Mesenchymal stem cell (in vitro differentiated cells and primary cell): ENCODE measurements around the gene EGFR.

Experiments used
- DNase-seq: peaks from one replicate; pipeline ENCODE4 v3.0.0-alpha.2; 2013
- H2AFZ ChIP-seq: one replicate; pipeline ENCODE4 v1.6.1; 2013; ENCODE audit warnings: low read depth, mild to moderate bottlenecking, control low read depth, inconsistent platforms, low read length, moderate library complexity
- H2AK5ac ChIP-seq: 2 replicates; pipeline ENCODE4 v1.6.1; 2013; ENCODE audit warnings: low read length, moderate library complexity, mild to moderate bottlenecking, inconsistent platforms; ENCODE audit not compliant: severe bottlenecking
- H2BK120ac ChIP-seq: one replicate; pipeline ENCODE4 v1.6.1; 2013; ENCODE audit warnings: low read depth, mild to moderate bottlenecking, inconsistent platforms, low read length, moderate library complexity
- H2BK12ac ChIP-seq, 2 experiments: one replicate each; pipeline ENCODE4 v1.6.1; 2013; ENCODE audit warnings: inconsistent platforms in 2 of 2, low read length in 2 of 2, mild to moderate bottlenecking in 2 of 2, moderate library complexity in 2 of 2, control low read depth in 1 of 2
- H2BK15ac ChIP-seq: one replicate; pipeline ENCODE4 v1.6.1; 2013; ENCODE audit warnings: mild to moderate bottlenecking, low read depth, inconsistent platforms; ENCODE audit not compliant: poor library complexity, severe bottlenecking
- H2BK5ac ChIP-seq: 2 replicates; pipeline ENCODE4 v1.6.1; 2013; ENCODE audit warnings: low read depth, mild to moderate bottlenecking, low read length, control low read depth, inconsistent platforms; ENCODE audit not compliant: poor library complexity, severe bottlenecking
- H3K14ac ChIP-seq, 2 experiments: one replicate each; pipeline ENCODE4 v1.6.1; 2013; ENCODE audit warnings: inconsistent platforms in 2 of 2, low read length in 2 of 2, control low read depth in 1 of 2, mild to moderate bottlenecking in 1 of 2, moderate library complexity in 1 of 2
- H3K18ac ChIP-seq, 2 experiments: one replicate each; pipeline ENCODE4 v1.6.1; 2013; ENCODE audit warnings: inconsistent platforms in 2 of 2, low read length in 2 of 2, control low read depth in 1 of 2, low read depth in 1 of 2, mild to moderate bottlenecking in 1 of 2
- H3K23ac ChIP-seq, 2 experiments: one replicate each; pipeline ENCODE4 v1.6.1; 2013; ENCODE audit warnings: inconsistent platforms in 2 of 2, low read length in 2 of 2, mild to moderate bottlenecking in 2 of 2, moderate library complexity in 2 of 2, control low read depth in 1 of 2
- H3K27ac ChIP-seq: 2 replicates; pipeline ENCODE4 v1.5.1; 2013; ENCODE audit warnings: mild to moderate bottlenecking, moderate library complexity, low read length, control low read depth, inconsistent platforms; ENCODE audit not compliant: poor library complexity, severe bottlenecking
- H3K27me3 ChIP-seq, 2 experiments: 2 replicates each; pipeline versions ENCODE4 v1.6.1 to v1.7.0; 2013; ENCODE audit warnings: low read length in 2 of 2, mild to moderate bottlenecking in 2 of 2, moderate library complexity in 2 of 2, control low read depth in 1 of 2, inconsistent platforms in 1 of 2; ENCODE audit not compliant: control insufficient read depth in 1 of 2, insufficient read depth in 1 of 2
- H3K36me3 ChIP-seq, 2 experiments: 2 replicates each; pipeline versions ENCODE4 v1.6.1 to v1.7.0; 2013; ENCODE audit warnings: low read length in 2 of 2, control low read depth in 1 of 2, inconsistent platforms in 1 of 2, low read depth in 1 of 2, mild to moderate bottlenecking in 1 of 2; ENCODE audit not compliant: insufficient read depth in 2 of 2, control insufficient read depth in 1 of 2
- H3K4ac ChIP-seq, 2 experiments: one replicate each; pipeline ENCODE4 v1.6.1; 2013; ENCODE audit warnings: inconsistent platforms in 2 of 2, low read length in 2 of 2, mild to moderate bottlenecking in 2 of 2, moderate library complexity in 2 of 2, control low read depth in 1 of 2, low read depth in 1 of 2
- H3K4me1 ChIP-seq: 2 replicates; pipeline ENCODE4 v1.6.1; 2013; ENCODE audit warnings: low read depth, low read length, control low read depth; ENCODE audit not compliant: control insufficient read depth, insufficient read depth
- H3K4me2 ChIP-seq: 2 replicates; pipeline ENCODE4 v1.6.1; 2013; ENCODE audit warnings: low read length, mild to moderate bottlenecking, inconsistent platforms; ENCODE audit not compliant: poor library complexity, severe bottlenecking
- H3K4me3 ChIP-seq, 2 experiments: 2 replicates each; pipeline versions ENCODE4 v1.5.1 to v1.7.0; 2013; ENCODE audit warnings: low read length in 2 of 2, mild to moderate bottlenecking in 2 of 2, control low read depth in 1 of 2, low read depth in 1 of 2; ENCODE audit not compliant: insufficient read depth in 1 of 2
- H3K79me1 ChIP-seq: replicated peaks from 2 replicates; pipeline ENCODE4 v1.6.1; 2013; ENCODE audit warnings: mild to moderate bottlenecking, control low read depth, low read length, inconsistent platforms; ENCODE audit not compliant: poor library complexity, severe bottlenecking
- H3K9ac ChIP-seq: 2 replicates; pipeline ENCODE4 v1.7.0; 2013; ENCODE audit warnings: mild to moderate bottlenecking, low read length, moderate library complexity
- H3K9me3 ChIP-seq: 2 replicates; pipeline ENCODE4 v1.7.0; 2013; ENCODE audit warnings: mild to moderate bottlenecking, low read length; ENCODE audit not compliant: control insufficient read depth
- H4K8ac ChIP-seq: one replicate; pipeline ENCODE4 v1.6.1; 2013; ENCODE audit warnings: inconsistent platforms, mild to moderate bottlenecking, low read length, moderate library complexity
- H4K91ac ChIP-seq: one replicate; pipeline ENCODE4 v1.6.1; 2013; ENCODE audit warnings: mild to moderate bottlenecking, low read length, inconsistent platforms
- WGBS: methylation state at CpG from one replicate; pipeline ENCODE4 v1.1.7; 2013; ENCODE audit warnings: mixed read lengths; 5-methylcytosine and 5-hydroxymethylcytosine counted together

EGFR gene

DNA sequence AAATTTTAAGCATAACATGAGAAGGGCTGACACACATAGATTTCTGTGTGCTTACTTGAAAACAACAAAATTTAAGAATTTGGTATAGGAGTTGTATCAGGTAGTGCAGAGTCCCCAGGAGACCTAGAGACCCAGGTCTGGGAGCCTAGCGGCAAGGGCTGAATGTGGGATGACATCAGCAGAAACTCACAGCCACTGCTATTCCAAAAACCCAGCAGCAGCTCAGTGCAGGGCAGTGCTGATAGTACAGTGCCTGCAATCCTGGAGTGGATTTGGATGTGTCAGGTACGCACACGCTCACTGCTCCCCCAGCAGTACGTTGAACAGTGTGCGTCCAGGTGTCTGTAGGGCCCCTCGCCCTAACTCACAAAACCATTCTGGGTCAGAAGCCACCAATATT, 87.1 kb downstream of the EGFR start:
- H3K4me1 ChIP-seq, result peaks cover 26% of the 10 kb centered on the region
- WGBS, result 94% methylated on average over 6 of the region's 6 CpGs
- no peak overlapping the region for H2AFZ ChIP-seq
- H3K14ac ChIP-seq, result peak overlapping the region in 1 of 2 experiments; percentile 95
- peak overlapping the region; percentile 21 for H2BK120ac ChIP-seq
- H3K79me1 ChIP-seq, result peaks cover 27% of the 10 kb centered on the region
- H3K4me3 ChIP-seq, result no peak overlapping the region
- H3K9ac ChIP-seq, result peak overlapping the region; percentile 3
- H3K27me3 ChIP-seq, result no peaks in the 10 kb centered on the region
- H3K18ac ChIP-seq, result peak overlapping the region; percentile 8 to 58
- H2BK12ac ChIP-seq, result peak overlapping the region in 1 of 2 experiments; percentile 92
- DNase-seq, result no peak
- H4K91ac ChIP-seq, result peak overlapping the region; percentile 2
- H2AK5ac ChIP-seq, result no peak overlapping the region
- H3K36me3 ChIP-seq, result peaks cover 2 to 21% of the 10 kb centered on the region in 2 experiments
- H3K4me2 ChIP-seq, result no peak overlapping the region
- peak overlapping the region in 1 of 2 experiments; percentile 4 for H3K4ac ChIP-seq
- H3K27ac ChIP-seq, result no peak overlapping the region
- H3K9me3 ChIP-seq, result no peaks in the 10 kb centered on the region
- peak overlapping the region; percentile 52 for H2BK15ac ChIP-seq
- H3K23ac ChIP-seq, result no peak overlapping the region
- no peak overlapping the region for H4K8ac ChIP-seq
- H2BK5ac ChIP-seq, result no peak overlapping the region

GRCh38 chr7:55107946-55108345, 89.1 kb downstream of the EGFR start:
- Histone ChIP-seq H3K79me1 (peaks cover 29% of the 10 kb centered on the region), H3K18ac (no peak overlapping the region), H4K91ac (no peak overlapping the region), H2AFZ (no peak overlapping the region), H3K27me3 (no peaks in the 10 kb centered on the region), H3K23ac (no peak overlapping the region), H3K36me3 (peaks cover 0 to 8% of the 10 kb centered on the region in 2 experiments), H3K14ac (no peak overlapping the region), H3K9ac (no peak overlapping the region), H3K4ac (peak overlapping the region in 1 of 2 experiments; percentile 46), H3K27ac (no peak overlapping the region), H3K4me1 (peaks cover 36% of the 10 kb centered on the region), H2BK5ac (no peak overlapping the region), H2BK120ac (no peak overlapping the region), H2AK5ac (no peak overlapping the region), H3K9me3 (no peaks in the 10 kb centered on the region), H2BK12ac (no peak overlapping the region), H4K8ac (peak overlapping the region; percentile 27), H3K4me3 (no peak overlapping the region), H3K4me2 (no peak overlapping the region), H2BK15ac (no peak overlapping the region)
- 96% methylated on average over 4 of the region's 4 CpGs for WGBS
- DNase-seq, result no peak

- H2BK12ac ChIP-seq, result peak overlapping the region in 1 of 2 experiments; percentile 0
- peaks cover 0 to 6% of the 10 kb centered on the region in 2 experiments for H3K36me3 ChIP-seq
- H3K9ac ChIP-seq, result no peak overlapping the region
- H3K4me3 ChIP-seq, result no peak overlapping the region
- no peak overlapping the region for H2BK15ac ChIP-seq
- DNase-seq, result no peak
- no peaks in the 10 kb centered on the region for H3K9me3 ChIP-seq
- H3K23ac ChIP-seq, result no peak overlapping the region
- no peak overlapping the region for H3K14ac ChIP-seq
- H3K27me3 ChIP-seq, result no peaks in the 10 kb centered on the region
- peaks cover 31% of the 10 kb centered on the region for H3K79me1 ChIP-seq
- peak overlapping the region in 1 of 2 experiments; percentile 11 for H3K18ac ChIP-seq
- H3K4me2 ChIP-seq, result no peak overlapping the region
- H3K4me1 ChIP-seq, result peaks cover 36% of the 10 kb centered on the region
- H4K8ac ChIP-seq, result peak overlapping the region; percentile 27
- no peak overlapping the region for H4K91ac ChIP-seq
- H2BK120ac ChIP-seq, result no peak overlapping the region
- 96% methylated on average over 4 of the region's 5 CpGs for WGBS
- H3K27ac ChIP-seq, result no peak overlapping the region
- H2AFZ ChIP-seq, result no peak overlapping the region
- no peak overlapping the region for H2BK5ac ChIP-seq
- H3K4ac ChIP-seq, result peak overlapping the region in 1 of 2 experiments; percentile 46
- no peak overlapping the region for H2AK5ac ChIP-seq
Observed at GRCh38 chr7:55108401-55108800, 89.6 kb downstream of the EGFR start.

DNA sequence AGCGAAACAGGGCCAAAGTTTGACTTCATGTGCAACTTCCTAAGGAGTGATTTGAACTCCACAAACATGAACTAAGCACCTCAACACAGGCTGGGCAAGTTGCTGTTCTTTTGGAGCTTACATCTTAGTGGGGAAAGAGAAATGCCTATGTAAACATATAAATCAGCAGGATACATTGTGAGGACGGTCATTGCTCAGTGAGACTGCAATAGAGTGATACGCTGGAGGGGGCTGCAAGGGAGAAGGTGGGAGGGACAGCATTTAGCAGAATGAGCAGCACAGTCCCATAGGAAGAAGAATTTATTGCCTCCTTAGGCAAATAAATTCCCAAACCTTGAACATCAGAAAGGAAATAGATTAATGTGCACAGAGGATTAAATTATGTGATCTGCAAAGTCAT, 90.0 kb downstream of the EGFR start:
- H2BK12ac ChIP-seq, result peak overlapping the region in 1 of 2 experiments; percentile 0
- no peak overlapping the region for H2BK5ac ChIP-seq
- 56% methylated on average over 3 of the region's 3 CpGs for WGBS
- H3K27me3 ChIP-seq, result no peaks in the 10 kb centered on the region
- no peak for DNase-seq
- H3K4ac ChIP-seq, result no peak overlapping the region
- peak overlapping the region in 1 of 2 experiments; percentile 11 for H3K18ac ChIP-seq
- peaks cover 38% of the 10 kb centered on the region for H3K4me1 ChIP-seq
- H3K79me1 ChIP-seq, result peaks cover 33% of the 10 kb centered on the region
- H2AFZ ChIP-seq, result no peak overlapping the region
- no peak overlapping the region for H3K27ac ChIP-seq
- peaks cover 0 to 3% of the 10 kb centered on the region in 2 experiments for H3K36me3 ChIP-seq
- H3K9ac ChIP-seq, result no peak overlapping the region
- no peaks in the 10 kb centered on the region for H3K9me3 ChIP-seq
- no peak overlapping the region for H4K8ac ChIP-seq
- no peak overlapping the region for H4K91ac ChIP-seq
- H3K23ac ChIP-seq, result no peak overlapping the region
- no peak overlapping the region for H3K4me3 ChIP-seq
- no peak overlapping the region for H2BK15ac ChIP-seq
- H3K4me2 ChIP-seq, result no peak overlapping the region
- peak overlapping the region in 1 of 2 experiments; percentile 53 for H3K14ac ChIP-seq
- H2AK5ac ChIP-seq, result no peak overlapping the region
- no peak overlapping the region for H2BK120ac ChIP-seq
